Heart left ventricle (tissue), 16 donors: ENCODE data around the gene LAMB3. TPM values are rescaled to one million over a fixed set of nuclear protein-coding genes. Genes with fewer than 3 reads are reported as not detected.

Source experiments
- ATAC-seq, 4 donors: fragments of 200-7000 bp; cut with Tn5 transposase; one replicate each; pipeline ENCODE4 v1.9.1; 2020 to 2022; ENCODE audit warnings: moderate library complexity in 4 of 4, mild to moderate bottlenecking in 3 of 4, moderate number of reproducible peaks in 1 of 4
- DNase-seq, 5 donors: peaks; one replicate each; pipeline ENCODE4 v3.0.0-alpha.2; 2020
- H3K27ac ChIP-seq, 12 donors: fragments of 200-600 bp; sonication (generic) in 4 of 12; one replicate each; pipeline versions ENCODE4 v1.5.0 to v1.8.0; 2016 to 2022; ENCODE audit warnings: mild to moderate bottlenecking in 2 of 12
- H3K27me3 ChIP-seq, 9 donors: fragments of 200-600 bp; sonication (generic) in 2 of 9; one replicate each; pipeline versions ENCODE4 v1.5.1 to v1.8.0; 2016 to 2022; ENCODE audit warnings: mild to moderate bottlenecking in 3 of 9
- H3K36me3 ChIP-seq, 9 donors: fragments of 200-600 bp; sonication (generic) in 2 of 9; one replicate each; pipeline versions ENCODE4 v1.5.0 to v1.8.0; 2018 to 2022; ENCODE audit warnings: mild to moderate bottlenecking in 2 of 9
- H3K4me1 ChIP-seq, 12 donors: fragments of 200-600 bp; sonication (generic) in 4 of 12; one replicate each; pipeline versions ENCODE4 v1.5.0 to v1.8.0; 2016 to 2022; ENCODE audit warnings: mild to moderate bottlenecking in 3 of 12
- H3K4me3 ChIP-seq, 12 donors: fragments of 200-600 bp; sonication (generic) in 4 of 12; one replicate each; pipeline versions ENCODE4 v1.5.0 to v1.8.0; 2017 to 2022; ENCODE audit warnings: mild to moderate bottlenecking in 9 of 12, moderate library complexity in 4 of 12
- H3K9me3 ChIP-seq, 12 donors: fragments of 200-600 bp; sonication (generic) in 4 of 12; one replicate each; pipeline versions ENCODE4 v1.5.0 to v1.8.0; 2016 to 2022; ENCODE audit warnings: mild to moderate bottlenecking in 1 of 12
- POLR2A ChIP-seq, 2 donors: fragments of 450-650 bp; IDR thresholded peaks; one replicate each; pipeline ENCODE4 v1.6.1; 2017; ENCODE audit warnings: antibody characterized with exemption in 2 of 2, mild to moderate bottlenecking in 2 of 2, moderate library complexity in 2 of 2
- WGBS, 4 donors: extraction: QIAGEN DNeasy Blood & Tissue Kit in 2 of 4; methylation state at CpG; one replicate each; pipeline versions ENCODE4 v1.1.5 to v1.1.7; 2013 to 2018; 5-methylcytosine and 5-hydroxymethylcytosine counted together
- intact Hi-C, 10 donors: fragments of 100-400 bp; cut with DNase I; formaldehyde crosslinking; loops; one replicate each; pipeline versions ENCODE4 v1.11.1 to v1.14.2; 2022
- polyA plus RNA-seq, 2 donors: library from polyadenylated mRNA; stranded (reverse); fragments of 200-250 nt; gene quantifications; one replicate each; pipeline ENCODE4 v1.2.3, GENCODE V29; 2013
- total RNA-seq, 9 donors: library from RNA; depleted of rRNA in 2 of 9; stranded (reverse); fragments of >200 nt in 2 of 9; fragmentation: NEBNext Ultra II Directional in 3 of 9; extraction: Animal tissue kit (Norgen Biotek cat#: 25700) in 3 of 9; gene quantifications; one replicate each; pipeline versions ENCODE4 v1.1.0 to v1.2.4, GENCODE V29; 2016 to 2023
- TF ChIP-seq, protein P1 (sequence below), 12 donors: fragments of 200-600 bp; sonication (generic) in 4 of 12; IDR thresholded peaks; one replicate each; pipeline versions ENCODE4 v1.5.0 to v1.8.0; 2018 to 2022; ENCODE audit warnings: antibody characterized with exemption in 12 of 12, mild to moderate bottlenecking in 5 of 12
- donor health status: ischemic (EF 13 %, LVEDD 7.1; RV severe dilation, severe dysfunction).
- donor health status: healthy with polysubstance abuse.
- donor health status: DM: no; HTN: yes; CAD: no.
- donor health status: DM: no; HTN: no; CAD: no.
- donor health status: ischemic (EF 25% LVEDD 6.9; RV normal size, moderate dysfunction).
- donor health status: ischemic (EF 25% LVEDD 5.7; RV mildly dilated, moderate dysfunction).
- donor health status: healthy.
- donor health status: DM: yes; HTN: yes; CAD: no.
- donor health status: ischemic (EF 35%, LVEDD 5.7; RV mildly dilated, moderate dysfunction).
- donor health status: nonischemic (EF 11% LVEDD 7.7; RV severe dilation, severe dysfunction).
- donor health status: DM: yes; HTN: yes; CAD: no.
- donor health status: PGD.
- donor health status: ischemic (EF 29% LVEDD 5.4; RV normal size, mild dysfunction).
- donor health status: nonischemic (EF 23%, LVEDD 6.1; RV moderate dilation, normal function).

The LAMB3 gene
- total and polyA plus RNA-seq, 11 donors: 0.83 to 7.4 (median 3.6) TPM

DNA sequence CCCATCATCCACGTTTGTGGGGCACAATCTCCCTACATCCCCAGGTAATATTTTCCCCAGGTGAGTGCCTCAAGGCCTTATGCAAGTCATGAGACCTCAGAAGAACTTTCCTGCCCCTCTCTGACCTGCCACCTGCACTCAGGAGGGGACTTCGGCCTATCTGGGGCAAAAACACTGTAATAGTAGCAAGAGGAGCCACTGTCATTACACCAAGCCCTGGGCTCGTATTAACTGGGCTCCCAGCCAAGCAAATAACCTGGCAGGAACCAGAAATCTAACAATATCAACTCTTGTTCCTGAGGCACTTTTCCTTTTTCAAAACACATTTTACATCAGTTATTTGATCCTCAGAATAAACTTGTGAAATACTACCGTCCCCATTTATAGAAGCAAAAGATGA lies 30.9 kb downstream of the LAMB3 start:
- Histone ChIP-seq H3K36me3 (no peaks in the 10 kb centered on the region), H3K4me1 (peaks cover 0 to 71% (median 37%) of the 10 kb centered on the region in 12 donors), H3K9me3 (no peaks in the 10 kb centered on the region), H3K4me3 (no peak overlapping the region), H3K27ac (peak overlapping the region in 11 of 12 donors; percentile 4 to 74 (median 51)), H3K27me3 (no peaks in the 10 kb centered on the region)
- intact Hi-C loops: loop anchor here in 2 of 10 donors (5.0 to 10.0 kb wide), 2 partner anchors 34 to 74 kb away; no protein-coding TSS in a partner anchor
- DNase-seq (no peak), ATAC-seq (no peak)
- 32 to 47% (median 37%) methylated on average over 4 of the region's 4 CpGs for WGBS, 4 donors
- TF ChIP-seq, protein P1, sequence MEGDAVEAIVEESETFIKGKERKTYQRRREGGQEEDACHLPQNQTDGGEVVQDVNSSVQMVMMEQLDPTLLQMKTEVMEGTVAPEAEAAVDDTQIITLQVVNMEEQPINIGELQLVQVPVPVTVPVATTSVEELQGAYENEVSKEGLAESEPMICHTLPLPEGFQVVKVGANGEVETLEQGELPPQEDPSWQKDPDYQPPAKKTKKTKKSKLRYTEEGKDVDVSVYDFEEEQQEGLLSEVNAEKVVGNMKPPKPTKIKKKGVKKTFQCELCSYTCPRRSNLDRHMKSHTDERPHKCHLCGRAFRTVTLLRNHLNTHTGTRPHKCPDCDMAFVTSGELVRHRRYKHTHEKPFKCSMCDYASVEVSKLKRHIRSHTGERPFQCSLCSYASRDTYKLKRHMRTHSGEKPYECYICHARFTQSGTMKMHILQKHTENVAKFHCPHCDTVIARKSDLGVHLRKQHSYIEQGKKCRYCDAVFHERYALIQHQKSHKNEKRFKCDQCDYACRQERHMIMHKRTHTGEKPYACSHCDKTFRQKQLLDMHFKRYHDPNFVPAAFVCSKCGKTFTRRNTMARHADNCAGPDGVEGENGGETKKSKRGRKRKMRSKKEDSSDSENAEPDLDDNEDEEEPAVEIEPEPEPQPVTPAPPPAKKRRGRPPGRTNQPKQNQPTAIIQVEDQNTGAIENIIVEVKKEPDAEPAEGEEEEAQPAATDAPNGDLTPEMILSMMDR (IDR thresholded peaks at IDR 0.05): no peak
- no peak for TF ChIP-seq POLR2A (IDR thresholded peaks at IDR 0.05)

DNA sequence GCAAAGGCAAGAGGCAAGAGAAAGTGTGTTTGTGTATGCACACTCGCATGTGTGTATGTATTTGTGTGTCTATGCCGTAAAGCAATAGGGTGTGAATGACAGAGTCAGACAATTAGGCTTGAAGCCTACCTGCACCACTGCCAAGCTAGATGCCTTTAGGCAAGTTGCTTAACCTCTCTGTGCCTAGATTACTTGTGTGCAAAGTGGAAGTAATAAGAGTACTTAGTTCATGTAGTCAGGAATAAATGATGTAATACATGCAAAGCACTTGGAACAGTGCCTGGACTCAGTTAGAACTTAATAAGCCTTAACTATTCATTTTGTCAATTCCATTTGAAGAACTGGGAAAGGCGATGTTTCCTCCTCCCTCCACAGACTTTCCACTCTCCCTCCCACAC lies 31.7 kb downstream of the LAMB3 start:
- no peak overlapping the region for H3K4me3 ChIP-seq
- WGBS, 4 donors: 85 to 94% (median 90%) methylated on average over 3 of the region's 3 CpGs
- peaks cover 0 to 69% (median 32%) of the 10 kb centered on the region in 12 donors for H3K4me1 ChIP-seq
- H3K27me3 ChIP-seq: no peaks in the 10 kb centered on the region
- intact Hi-C loops: loop anchor here in 2 of 10 donors (5.0 to 10.0 kb wide), 2 partner anchors 33 to 74 kb away; no protein-coding TSS in a partner anchor
- H3K36me3 ChIP-seq: no peaks in the 10 kb centered on the region
- TF ChIP-seq, protein P1 (IDR thresholded peaks at IDR 0.05): no peak
- no peak for TF ChIP-seq POLR2A (IDR thresholded peaks at IDR 0.05)
- peak overlapping the region in 6 of 12 donors; percentile 32 to 69 (median 56) for H3K27ac ChIP-seq
- ATAC-seq (no peak), DNase-seq (no peak)
- H3K9me3 ChIP-seq: no peaks in the 10 kb centered on the region

DNA sequence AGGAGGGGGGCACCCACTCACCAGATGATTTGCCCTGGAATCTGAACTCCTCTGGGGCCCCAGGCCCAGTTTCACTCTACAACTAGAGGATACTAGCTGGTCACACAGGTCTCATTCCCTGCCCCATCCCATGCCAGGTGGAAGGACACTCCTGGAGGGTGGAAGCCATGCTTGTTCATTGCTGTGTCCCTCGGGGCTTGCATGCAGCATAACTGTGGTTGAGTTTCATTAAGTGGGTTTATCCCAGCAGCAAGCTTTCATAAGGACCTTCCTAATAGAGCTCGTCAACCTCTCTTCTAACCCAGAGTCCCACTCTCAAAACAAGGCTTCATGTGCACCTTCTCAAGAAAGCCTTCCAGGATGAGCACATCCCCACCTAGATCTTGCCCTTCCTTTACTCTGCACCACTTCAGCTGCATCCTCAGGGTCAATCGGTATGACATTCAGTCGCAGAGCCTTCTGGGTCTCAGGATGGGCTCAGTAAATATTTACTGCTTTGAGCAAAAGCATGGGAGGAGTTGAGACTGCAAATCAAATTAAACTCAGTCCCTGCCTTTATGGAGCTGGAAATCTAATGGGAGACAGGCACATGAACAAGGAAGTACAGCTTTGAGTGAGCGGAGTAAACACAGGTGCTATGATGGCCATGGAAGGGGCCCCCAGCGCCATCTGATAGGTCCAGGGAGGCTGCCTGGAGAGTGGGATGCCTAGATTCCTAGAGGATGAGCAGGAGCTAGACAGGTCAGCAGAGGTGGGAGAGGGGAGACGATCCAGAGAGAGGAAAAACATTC lies 32.3 kb downstream of the LAMB3 start:
- intact Hi-C loops: loop anchor here in 2 of 10 donors (5.0 to 10.0 kb wide), 2 partner anchors 33 to 75 kb away; no protein-coding TSS in a partner anchor
- ATAC-seq (no peak), DNase-seq (no peak)
- Histone ChIP-seq H3K4me3 (no peak overlapping the region), H3K27me3 (no peaks in the 10 kb centered on the region), H3K27ac (peak overlapping the region in 3 of 12 donors; percentile 16 to 60 (median 29)), H3K9me3 (no peaks in the 10 kb centered on the region), H3K4me1 (peaks cover 0 to 63% (median 30%) of the 10 kb centered on the region in 12 donors), H3K36me3 (no peaks in the 10 kb centered on the region)
- TF ChIP-seq POLR2A (IDR thresholded peaks at IDR 0.05): no peak
- TF ChIP-seq, protein P1 (IDR thresholded peaks at IDR 0.05): no peak
- WGBS, 4 donors: 90 to 95% (median 92%) methylated on average over 7 of the region's 7 CpGs

DNA sequence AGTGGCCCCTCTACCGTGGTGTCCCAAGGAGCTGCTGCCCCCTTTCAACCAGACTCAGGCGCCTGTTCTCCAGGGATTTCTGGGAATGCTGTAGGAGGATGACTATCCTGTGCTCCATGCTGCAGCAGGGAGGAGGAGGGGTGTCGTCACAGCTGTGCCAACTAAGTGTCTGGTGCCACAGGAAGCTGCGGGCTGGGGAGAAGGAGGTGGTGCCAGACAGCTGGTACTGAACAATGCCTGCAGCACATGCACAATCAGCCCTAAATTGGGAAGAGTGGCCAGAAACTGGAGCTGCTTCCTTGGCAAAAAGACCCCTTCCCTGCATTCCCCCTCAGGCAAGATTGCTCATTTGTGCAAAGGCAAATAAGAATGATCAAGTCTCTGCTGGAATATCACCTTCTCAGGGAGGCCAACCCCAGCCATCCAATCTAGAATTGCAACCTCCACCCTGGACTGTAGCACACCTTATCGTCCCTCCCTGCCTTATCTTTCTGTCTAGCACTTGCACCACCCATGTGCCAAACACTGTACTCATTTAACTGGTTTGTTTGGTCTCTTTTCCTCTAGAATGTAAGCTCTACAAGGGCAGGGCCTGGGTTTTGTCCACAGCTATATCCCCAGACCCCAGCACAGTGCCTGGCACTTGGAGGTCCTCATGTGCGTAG lies 33.3 kb downstream of the LAMB3 start:
- ATAC-seq (peak; percentile 71 to 84 (median 77)), DNase-seq (peak in 4 of 5 donors; percentile 61 to 82 (median 68))
- intact Hi-C loops: no loop called here
- no peak for TF ChIP-seq POLR2A (IDR thresholded peaks at IDR 0.05)
- TF ChIP-seq, protein P1 (IDR thresholded peaks at IDR 0.05): no peak
- Histone ChIP-seq H3K36me3 (no peaks in the 10 kb centered on the region), H3K27ac (peak overlapping the region in 6 of 12 donors; percentile 3 to 84 (median 60)), H3K9me3 (no peaks in the 10 kb centered on the region), H3K4me1 (peaks cover 0 to 63% (median 30%) of the 10 kb centered on the region in 12 donors), H3K27me3 (no peaks in the 10 kb centered on the region), H3K4me3 (no peak overlapping the region)
- WGBS, 4 donors: 56 to 68% (median 60%) methylated on average over 4 to 6 of the region's 6 CpGs
